GM19043 (cell line): ENCODE results near the gene EBLN2.
"Not testable (repeated sequence)": the region's sequence is repeated elsewhere in the genome, so short reads cannot be mapped to it uniquely, and the experiment has no call there.

Experiments used
- ATAC-seq: cut with Tn5 transposase; IDR thresholded peaks from one replicate; pipeline ENCODE4 v1.9.1; 2021; ENCODE audit warnings: low read depth; ENCODE audit not compliant: unreplicated experiment

The EBLN2 gene

DNA sequence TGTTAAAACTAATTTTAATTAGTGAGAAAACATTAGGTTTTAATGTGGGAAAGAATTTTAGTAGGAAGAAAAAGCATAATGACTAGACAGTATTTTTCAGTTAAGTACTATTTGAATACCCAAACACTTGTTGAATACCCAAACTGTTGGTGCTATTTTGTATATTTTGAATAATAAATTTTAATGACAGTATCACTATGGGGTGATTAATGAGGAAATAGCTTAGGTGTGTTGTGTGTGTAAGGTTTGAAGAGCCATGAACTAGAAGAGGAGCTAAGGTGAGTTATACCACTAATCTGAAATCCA is 4.7 kb upstream of the EBLN2 start:
- no peak for ATAC-seq

DNA sequence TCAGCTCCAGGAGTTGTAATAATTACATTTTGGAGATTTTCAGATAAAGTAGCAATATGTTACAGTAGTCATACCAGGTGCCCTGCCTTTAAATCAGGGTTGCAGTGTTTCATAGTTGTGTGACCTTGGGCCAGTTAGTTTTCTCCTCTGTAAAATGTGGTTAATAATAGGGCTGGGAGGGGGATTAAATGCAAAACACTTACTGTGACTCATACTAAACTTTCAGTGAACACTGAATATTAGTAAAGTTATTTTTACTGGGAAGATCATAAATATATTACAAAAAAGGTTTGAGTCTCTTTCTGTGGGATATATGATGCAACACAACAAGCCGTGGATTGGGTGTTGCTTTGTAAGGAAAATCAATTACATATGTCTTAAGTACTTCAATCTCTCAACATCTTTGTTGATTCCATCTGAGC is 1.1 kb upstream of the EBLN2 start:
- no peak for ATAC-seq

DNA sequence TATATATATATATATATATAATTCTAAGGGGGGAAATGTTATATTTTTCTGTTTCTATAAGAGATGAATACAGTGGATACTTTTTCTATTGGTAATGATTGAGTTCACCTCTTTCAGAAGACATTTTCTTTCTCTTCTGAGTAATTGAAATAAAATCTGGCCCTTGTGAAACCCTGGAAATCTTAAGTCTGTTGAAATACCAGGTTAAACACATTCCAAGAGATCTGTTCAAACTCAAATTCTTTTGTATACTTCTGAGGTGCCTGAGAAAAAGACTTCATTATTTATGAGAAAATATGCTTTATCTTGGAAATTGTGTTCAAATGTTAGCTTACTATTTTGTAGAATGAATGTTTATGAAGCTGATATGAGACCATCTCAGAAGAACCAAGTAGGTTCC is 4.8 kb downstream of the EBLN2 start:
- ATAC-seq, result not testable (repeated sequence)

DNA sequence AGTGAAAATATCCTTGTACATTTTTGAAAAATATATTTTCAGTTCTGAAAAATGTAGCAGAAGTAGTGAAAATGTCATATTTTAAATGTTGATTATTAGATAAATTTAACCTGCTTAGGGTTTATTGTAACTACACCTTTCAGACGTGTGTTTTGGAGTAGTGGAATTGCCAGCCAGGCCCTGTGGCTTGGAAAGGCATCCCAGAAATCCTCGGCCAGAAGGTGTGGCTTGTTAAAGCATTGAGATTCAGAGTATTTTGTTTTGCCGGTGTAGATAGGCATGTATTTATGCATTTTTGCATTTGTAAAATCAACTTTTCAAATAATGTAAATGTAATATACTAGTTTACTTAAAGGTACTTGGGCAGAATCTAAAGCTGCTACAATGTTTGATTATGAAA is 7.0 kb downstream of the EBLN2 start:
- no peak for ATAC-seq

DNA sequence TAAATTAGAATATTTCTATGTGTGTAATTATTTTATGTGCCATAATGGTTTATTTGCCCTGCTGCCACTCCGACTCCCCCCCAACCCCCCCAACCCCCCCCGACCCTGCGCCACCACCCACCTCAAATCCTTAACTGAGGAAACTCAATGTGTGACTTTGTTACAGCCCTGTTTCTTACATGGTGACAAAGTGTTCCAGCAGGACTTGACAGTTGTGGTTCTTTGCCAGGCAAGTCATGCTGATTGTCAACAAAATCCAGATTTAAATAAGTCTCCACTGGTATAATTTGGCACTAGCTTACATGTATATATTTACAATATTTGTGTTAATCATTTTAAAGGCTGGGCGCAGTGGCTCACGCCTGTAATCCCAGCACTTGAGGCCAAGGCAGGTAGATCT is 7.7 kb downstream of the EBLN2 start:
- no peak for ATAC-seq

DNA sequence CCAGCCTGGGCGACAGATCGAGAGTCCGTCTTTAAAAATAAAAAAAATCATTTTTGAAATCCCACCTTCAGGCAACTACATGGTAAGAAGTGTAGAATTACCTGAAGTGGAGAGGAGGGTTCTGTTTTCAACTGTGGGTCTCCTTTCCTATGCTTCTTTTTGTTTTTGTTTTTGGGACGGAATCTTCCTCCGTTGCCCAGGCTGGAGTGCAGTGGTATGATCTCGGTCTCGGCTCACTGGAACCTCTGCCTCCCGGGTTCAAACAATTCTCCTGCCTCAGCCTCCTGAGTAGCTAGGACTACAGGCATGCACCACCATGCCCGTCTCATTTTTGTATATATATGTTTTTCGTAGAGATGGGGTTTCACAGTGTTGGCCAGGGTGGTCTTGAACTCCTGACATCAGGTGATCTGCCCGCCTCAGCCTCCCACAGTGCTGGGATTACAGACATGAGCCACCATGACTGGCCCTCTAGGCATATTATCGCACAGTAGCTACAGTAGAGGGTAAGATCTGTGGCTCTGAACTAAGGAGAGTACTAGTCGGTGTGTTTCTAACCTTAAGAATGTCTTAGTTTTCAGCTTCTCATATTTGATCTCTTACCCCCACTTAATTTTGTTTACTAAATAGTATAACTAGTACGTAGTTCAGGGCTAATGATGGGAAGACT is 8.5 kb downstream of the EBLN2 start:
- no peak for ATAC-seq

DNA sequence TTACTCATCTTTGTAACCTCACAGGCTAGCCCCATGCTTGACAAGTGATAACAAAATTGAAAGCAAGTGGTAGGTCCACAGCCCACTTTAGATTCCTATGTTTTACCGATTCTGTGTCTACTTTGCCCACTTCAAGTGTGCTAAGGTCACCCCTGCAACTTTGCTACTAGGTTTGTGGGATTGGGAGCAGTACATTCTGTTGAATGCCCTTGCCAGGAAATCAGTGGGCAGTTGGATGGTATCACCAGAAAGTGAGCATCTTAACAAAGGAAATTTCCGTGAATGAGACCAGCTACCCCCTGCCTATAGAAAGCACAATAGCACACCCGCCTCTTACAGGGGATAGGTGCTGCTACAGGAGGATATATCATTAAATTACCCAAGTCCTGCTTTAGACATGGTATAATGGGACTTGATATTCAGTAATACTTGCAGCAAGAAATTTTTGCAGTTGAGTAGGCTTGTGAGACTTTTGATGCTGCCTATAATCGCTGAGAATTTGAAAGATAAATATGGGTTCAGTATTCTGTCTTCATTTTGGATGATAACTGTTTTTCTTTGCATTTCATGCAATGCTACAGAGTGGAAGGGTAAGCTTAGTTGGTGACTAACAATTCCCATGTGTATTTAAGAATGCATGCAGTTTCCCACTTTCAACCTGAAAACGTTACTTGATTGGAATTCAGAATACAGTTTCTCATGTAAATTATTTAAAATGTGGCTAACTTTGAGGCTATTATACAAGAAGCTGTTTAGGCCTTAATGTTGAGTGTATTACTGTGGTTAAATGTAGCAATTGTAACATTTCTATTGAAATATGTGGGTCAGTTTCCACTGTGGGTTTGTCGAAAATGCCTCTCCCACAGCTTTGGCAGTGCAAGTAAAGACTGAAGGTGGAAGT is 9.5 kb downstream of the EBLN2 start:
- no peak for ATAC-seq

DNA sequence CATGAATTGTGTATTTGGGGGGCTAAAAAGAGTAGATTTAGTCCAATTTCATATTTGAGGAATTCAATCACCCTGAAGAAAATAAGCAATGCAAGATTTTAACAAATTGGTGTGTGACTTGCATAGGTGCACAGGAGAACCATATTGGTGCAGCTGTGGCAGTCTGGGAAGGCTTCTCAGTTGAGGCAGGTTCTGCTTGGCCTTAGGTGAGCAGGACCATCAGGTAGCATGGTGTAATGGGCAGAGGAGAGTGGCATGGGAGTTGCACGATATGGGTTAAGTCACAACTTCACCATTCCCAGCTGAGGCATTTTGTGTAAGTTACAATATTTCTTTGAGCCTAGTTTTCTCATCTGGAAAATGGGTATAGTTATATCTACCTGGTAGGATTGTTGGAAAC is 10.5 kb downstream of the EBLN2 start:
- ATAC-seq, result no peak

DNA sequence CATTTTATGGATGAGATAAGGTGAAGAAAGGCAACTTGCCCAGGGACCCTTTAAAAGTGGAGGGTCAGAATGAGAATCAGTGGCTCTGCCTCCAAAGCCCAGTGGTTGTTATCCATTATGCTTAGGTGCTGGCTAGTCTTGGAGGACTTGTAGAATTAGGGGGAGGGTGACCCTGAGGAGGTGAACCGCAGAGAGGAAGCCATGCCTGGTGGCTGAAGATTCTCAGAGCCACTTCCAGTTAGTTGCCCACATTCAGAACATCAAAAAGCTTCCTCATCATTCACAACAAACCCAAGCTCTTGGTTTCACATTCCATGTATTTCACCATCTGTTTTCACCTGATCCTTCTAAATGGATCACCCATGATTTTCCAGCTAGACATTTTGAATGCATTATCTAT is 11.2 kb downstream of the EBLN2 start:
- ATAC-seq, result no peak

DNA sequence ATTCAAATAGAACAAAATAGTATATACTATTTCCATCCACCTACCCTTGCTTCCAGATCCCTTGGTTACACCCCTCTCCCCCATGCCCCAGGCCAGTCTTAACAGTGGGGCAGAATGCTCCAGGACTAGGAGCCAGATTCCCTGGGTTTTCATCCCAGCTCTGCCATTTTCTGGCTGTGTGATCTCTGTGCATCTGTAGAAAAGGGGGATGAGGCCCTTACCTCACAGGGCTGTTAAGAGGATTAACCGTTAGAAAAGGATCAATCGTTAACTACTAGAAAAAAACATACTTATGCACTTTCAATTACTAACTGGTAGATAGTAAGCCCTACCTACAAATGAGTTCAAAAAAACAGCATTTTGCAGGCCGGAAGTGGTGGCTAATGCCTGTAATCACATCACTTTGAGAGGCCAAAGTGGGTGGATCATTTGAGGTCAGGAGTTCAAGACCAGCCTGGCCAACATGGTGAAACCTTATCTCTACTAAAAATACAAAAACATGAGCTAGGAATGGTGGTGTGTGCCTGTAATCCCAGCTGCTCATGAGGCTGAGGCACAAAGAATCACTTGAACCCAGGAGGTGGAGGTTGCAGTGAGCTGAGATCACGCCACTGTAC is 11.7 kb downstream of the EBLN2 start:
- ATAC-seq, result no peak

DNA sequence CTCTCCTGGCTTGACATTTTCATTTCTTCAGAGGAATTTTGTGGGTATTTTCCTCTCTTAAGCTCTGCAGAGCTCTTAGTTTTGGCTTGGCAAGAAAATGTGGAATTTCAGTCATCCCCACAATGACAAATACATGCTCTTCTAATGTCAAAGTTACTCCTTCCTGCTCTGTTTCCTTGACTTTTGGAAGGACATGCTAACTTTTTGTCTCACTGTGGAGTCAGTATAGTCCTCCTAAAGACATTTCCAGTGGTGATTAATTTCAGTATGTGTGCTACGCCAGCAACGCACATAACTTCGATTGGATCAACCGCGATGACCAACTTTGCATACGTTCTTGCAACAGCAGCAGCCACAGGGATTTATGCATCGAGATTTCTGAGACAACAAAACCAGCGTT is 13.3 kb downstream of the EBLN2 start:
- no peak for ATAC-seq

DNA sequence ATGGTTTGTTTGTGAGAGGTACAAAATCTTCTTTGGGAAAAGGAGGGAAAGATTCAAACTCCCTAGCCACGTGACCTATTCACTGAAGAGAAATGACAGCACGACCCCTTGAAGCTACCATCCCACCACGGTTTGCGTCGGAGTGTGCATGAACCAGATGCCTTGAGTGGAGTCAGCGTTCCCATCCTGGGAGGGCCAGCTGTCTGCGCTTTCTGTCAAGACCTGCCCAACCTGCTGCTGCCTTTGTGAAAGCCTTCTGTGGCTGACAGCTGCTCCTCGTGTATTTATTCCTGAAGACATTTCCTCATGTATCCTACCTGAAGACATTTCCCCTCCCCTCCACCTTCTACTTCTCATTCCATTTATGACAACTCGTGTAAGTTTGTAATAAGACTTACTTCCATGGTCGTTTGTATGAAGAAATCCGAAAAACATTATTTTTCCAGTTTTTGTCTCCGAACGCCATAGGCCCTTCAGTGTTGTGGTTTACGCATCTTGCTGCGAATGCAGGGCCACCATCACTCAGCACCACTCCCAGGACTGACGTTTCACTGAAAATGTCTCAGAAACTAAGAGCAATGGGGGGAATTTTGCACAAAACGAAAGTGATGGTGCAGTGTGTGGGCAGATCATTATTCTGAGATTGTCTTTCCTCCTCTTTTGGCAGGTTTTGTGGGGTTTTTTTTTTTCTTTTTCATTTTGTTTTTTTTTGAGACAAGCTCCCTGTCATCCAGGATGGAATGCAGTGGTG is 18.9 kb downstream of the EBLN2 start:
- ATAC-seq, result no peak

DNA sequence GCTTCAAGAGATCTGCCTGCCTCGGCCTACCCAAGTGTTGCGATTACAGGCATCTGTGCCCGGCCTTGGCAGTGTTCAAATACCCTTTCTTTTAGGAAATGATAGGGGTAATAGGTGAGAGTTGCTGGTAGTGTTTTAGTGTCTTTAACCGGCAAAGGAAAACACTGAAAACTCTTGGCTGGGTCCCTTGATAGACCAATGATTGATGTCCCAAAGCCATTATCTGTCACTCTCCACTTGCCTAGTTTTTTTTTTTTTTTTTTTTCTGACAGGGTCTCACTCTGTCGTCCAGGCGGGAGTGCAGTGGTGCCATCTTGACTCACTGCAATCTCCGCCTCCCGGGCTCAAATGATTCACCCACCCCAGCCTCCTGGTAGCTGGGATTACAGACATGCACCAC is 19.7 kb downstream of the EBLN2 start:
- ATAC-seq, result no peak

DNA sequence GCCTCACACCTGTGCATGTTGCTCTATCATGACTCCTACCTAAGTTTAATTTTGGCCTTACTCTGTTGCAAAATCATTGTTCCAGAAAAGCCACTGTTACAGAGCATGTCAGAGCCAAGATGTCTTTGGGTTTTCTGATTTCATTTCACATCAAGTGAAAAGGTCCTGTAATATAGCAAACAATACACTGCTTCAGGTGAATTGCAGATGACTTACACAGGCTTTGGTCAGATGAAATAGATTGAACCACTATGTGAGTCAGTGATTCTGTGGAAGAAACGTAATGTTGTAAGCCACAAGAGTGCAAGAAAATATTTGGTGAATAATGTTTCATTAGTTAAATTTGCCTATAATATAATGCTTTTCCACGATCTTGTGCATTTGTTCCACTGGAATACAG is 22.7 kb downstream of the EBLN2 start:
- ATAC-seq, result no peak

DNA sequence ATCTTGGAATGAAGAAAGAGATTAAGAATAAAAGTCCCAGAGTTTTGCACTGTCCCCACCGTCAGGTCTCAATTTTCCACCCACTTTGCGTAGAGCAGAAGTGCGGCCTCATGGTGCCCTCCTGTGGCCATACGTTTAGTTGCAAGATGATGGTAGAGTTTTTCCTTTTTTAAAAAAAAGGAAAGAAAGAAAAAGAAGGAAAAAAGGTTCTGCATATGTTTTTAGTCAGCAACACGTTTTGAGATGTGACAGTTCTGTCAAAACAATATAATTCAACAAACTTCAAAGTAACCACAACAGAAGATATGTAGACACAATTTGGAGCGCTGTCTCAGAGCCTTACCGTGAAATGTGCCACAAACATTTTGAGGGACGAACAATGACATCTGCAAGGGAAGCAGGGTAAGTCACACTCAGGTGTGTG is 24.6 kb downstream of the EBLN2 start:
- no peak for ATAC-seq

DNA sequence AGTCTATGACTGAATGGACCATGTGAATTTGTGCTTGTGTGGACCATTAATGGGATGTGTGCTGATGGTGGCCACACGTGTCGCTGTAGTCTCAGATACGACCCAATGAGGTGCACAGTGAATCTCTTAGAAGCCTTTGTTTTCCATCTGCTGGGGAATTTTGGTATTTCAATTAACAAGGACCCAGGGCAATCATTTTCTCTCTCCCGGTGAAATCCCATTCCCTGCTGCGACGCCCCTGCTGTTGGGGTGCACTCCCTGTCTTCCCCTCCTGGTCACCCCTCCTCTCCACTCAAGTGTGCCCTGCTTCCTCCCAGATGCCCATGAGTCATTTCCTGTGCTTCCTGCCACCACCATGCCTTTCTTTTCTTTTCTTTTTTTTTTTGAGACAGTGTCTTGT is 32.7 kb downstream of the EBLN2 start:
- no peak for ATAC-seq

DNA sequence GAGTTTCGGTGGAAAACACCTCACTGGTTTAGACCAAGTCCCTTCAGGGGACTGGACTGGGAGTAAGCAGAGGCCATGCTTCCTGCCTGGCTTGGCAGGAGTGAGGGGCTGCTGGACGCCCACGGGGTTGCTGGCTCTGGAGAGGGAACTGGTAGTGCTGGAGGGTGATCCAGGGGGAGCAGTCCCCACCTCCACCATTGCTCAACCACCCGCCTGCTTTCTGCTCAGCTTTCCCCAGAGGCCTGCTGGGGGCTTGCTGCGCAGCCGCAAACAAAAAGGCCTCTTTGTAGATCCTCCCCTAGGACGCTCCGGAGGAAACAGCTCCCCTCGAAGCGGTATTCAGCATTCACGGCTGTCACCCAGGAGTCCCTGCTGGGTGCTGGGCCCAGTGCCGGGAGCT is 33.5 kb downstream of the EBLN2 start:
- ATAC-seq, result no peak

DNA sequence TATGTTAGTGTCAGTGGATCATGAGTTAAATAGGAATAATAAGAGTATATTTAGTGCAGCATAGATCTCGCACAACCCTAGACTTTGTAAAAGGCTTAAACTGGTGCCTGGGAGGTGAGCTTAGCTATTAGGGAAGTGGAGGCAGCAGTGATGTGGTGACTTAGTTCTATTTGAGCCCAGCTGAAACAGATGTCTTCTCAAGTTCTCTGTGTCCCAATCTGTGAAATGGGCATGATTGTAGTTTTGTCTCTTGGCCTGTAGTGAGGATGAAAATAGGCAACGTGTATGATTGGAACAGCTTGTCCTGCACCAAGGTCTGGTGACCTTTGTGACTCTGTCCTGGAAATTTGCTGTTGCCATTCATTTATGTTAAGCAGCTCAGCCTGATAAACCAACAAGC is 34.7 kb downstream of the EBLN2 start:
- no peak for ATAC-seq

DNA sequence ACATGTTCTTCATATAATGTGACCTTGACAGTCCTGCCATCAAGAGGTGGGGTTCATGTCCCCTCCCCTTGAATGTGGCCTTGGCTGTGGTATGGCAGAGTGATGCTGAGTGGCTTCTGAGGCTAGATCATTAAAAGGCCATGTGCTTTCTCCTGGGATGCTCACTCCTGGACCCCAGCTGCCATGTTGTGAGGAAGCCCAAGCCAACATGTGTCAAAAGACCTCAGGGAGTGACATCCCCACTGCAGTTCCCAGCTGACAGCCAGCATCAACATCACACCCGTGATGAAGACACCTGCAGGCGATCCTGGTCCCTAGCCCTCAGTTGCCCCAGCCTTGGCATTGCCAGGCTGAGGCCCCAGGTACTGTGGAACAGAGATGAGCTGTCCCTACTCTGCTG is 36.6 kb downstream of the EBLN2 start:
- ATAC-seq, result no peak

DNA sequence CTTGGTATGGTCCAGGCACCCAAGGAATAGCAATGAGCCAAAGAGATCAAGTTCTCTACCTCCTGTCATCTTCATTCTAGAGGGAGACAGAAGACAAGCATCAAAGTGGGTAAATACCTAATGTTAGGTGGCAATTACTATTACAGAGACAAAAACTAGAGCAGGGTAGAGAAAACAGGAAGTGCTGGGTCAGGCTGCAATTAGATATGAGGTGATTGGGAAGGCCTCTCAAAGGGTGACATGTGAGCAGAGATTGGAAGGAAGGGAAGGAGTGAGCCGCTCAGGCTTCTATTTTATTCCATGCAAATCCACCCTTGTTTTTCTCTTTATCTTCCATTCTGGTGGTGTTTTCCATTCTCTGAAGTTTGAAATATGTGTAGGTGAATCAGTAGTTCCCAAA is 37.4 kb downstream of the EBLN2 start:
- no peak for ATAC-seq
